ENCODE measurements around the gene TMEM115.
A peak's percentile ranks its signal among the peaks of the same experiment; 100 is the strongest.

The TMEM115 gene

DNA sequence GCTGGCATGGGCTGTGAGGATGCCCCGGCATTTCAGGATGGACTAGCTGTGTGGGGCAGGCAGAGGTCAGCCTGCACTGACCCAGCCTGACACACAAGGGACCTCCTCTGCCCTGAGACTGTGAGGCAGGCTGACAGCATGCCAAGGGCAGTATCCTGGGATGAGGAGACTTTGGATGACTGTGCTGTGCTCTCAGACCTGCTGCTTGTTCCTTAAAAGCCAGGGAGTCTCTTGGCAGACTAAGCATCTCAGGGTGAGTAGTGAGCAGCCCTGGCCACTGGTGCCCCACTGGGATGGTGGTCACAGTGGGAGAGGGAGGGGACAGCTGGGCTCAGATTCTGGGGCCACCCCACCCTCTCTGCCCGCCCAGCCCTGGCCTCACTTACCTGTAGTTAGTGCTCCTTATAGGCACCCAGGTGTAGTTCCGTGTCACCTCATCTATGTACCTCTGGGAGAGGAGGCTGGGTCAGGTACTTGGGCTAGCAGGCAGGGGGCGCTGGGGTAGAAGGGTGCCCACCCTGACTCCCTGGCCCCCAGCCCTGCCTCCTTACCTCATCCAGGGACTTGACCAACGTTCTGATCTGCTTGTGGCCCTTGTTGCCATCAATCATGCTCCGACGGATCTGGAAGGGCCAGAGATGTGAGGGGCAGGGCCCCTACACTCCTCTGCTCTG is 16.1 kb upstream of the TMEM115 start:
- no peak for DNase-seq

- no peak for DNase-seq
Observed at GRCh38 chr3:50374363-50375257, 15.3 kb upstream of the TMEM115 start.

GRCh38 chr3:50373146-50374051 is 14.1 kb upstream of the TMEM115 start:
- DNase-seq = no peak

DNA sequence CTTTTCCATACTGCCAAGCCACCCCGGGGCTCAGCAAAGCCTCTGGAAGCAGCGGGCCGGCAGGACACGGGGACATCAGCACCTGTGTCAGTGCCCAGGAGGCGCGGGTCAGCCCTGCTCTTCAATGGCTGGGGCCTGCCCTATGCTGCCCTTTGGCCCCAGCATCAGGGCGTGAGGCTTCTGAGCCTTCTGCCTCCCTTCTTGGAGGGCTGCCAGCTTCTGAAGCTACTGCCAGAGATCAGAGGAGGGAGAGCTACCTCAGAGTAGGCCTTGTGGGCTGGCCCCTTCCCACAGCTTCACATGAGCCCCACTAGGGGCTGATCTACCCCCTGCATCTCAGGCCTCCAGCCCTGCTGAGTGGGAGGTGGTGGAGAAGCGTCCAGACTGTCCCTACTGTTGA is 13.0 kb upstream of the TMEM115 start:
- DNase-seq = no peak

DNA sequence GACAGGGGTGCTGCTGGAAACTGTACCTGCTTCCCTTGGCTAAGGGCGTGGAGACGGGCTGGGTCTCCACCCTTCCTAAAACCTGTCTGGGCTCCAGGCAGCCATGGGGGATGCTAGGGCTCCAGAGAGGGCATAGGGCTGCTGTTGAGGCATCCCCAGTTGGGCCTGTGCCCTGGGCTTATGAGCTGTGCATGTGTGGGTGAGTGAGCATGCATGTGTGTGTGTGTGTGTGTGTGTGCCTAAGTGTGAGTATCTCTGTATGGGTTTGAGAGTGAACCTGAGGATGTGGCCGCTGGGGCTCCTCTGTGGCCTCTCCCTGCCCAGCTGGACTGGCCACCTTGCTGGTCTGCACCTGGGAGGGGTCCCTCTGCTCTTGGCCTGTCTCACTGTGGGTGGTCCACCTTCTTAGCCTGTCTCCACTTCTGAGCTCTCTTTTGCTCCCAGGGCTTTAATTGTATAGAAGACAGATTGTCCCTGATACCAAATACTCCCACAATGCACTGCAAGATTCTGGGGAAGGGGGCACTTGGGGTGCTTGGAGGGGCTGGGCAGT is 11.9 kb upstream of the TMEM115 start:
- no peak for DNase-seq

DNA sequence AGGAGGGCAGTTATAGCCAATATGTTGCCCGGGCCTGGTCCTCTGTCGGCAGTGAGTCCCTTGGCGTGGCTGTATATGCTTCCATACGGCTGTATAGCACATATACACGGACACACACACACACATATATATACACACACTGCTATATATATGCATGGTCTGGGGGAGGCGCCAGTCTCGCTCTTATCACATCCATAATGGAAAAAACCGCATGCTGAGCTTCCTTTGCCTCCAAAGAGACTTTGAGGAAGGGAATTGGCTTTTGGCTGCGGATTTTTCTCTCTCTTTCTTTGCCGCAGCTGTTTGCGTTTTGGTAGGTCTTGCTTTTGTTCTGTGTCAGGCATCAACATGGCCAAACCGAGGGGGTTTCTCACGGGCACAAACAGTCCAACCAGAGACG is 11.3 kb upstream of the TMEM115 start:
- DNase-seq = no peak

DNA sequence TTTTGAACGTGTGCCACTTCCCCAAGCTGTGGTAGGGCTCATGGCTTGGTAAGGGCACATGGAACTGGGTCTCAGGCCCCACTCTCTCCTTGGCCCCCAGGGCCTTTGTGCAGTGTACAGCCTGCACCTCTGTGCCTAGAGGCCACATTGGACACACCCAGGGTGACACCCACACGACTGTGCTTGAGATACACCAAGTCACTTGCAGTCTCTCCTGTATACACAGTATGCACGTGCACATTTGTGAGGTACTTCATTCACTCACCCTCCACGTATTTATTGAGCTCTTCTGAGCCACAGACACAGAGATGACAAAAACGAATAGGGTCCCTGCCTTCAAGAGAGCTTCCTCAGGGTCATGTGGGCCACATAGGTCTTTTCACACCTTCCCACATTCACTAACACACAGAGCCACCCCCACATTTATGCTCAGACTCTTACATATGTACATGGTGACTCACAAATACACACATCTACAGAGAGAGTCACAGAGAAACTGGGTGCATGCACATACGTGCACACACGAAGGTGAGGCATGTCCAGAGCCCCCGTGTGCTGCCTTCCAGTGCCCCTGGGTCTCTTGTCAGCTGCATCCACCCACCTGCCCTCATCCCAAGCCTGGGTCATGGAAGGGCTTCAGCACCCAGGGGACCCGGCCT is 9.8 kb upstream of the TMEM115 start:
- no peak for DNase-seq

GRCh38 chr3:50365842-50366220 is 6.5 kb upstream of the TMEM115 start:
- no peak for DNase-seq

DNA sequence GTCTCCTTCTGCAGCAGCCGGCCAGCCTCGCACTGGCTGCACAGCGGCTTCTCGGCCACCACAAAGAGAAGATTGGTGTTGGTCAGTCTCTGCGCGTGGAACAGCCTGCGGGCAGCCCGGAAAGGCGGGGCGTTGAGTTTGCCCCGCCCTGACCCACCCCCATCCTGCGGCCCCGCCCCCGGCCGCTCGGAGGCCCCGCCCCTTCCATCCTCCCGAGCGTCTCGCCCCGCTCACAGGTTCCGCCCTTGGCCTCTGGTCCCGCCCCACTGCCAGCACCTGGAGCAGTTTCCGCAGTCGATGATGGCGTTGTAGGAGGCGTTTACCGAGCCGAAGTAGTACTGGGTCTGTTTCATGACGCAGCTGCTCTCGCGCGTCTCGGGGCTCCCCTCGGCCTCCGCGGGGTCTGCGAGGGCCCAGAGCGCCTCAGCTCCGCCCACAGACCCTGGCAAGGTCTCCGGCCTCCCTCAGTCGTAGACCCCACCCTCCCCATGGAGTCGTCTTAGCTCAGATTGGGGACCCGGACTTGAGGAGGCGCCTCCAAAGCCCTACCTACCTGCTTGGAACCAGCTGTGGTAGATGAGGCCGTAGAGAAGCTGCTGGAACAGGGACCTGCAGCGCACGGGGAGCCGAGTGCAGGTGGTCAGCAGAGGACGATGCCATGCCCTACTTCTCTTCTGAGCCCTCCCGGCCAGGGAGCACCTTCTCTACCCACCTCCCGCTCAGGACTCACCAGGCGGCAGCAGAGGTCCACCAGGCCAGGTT is 5.9 kb upstream of the TMEM115 start:
- peak; percentile 65 for DNase-seq

- DNase-seq = no peak
Observed at GRCh38 chr3:50364573-50365079, 5.3 kb upstream of the TMEM115 start.

DNA sequence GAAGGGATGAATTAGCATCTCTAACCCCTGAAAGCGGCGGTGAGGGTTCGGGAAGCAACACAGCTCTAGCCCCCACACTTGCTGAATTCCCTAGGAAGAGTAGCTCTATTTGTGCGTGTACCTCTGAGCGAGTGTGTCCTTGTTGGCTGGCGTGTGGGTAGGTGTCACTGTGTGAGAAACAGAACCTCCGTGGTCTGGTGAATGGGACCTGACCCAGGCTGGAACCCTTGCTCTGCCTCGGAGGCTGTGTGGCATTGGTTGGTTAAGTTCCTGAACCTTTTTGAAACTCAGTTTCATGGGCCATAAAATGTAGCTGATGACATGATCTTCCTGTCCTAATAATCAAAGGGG is 414 bp upstream of the TMEM115 start:
- DNase-seq = no peak

- no peak for DNase-seq
Observed at GRCh38 chr3:50358355-50358910, 888 bp downstream of the TMEM115 start.

- no peak for DNase-seq
Observed at GRCh38 chr3:50357481-50357880, 1.8 kb downstream of the TMEM115 start.

DNA sequence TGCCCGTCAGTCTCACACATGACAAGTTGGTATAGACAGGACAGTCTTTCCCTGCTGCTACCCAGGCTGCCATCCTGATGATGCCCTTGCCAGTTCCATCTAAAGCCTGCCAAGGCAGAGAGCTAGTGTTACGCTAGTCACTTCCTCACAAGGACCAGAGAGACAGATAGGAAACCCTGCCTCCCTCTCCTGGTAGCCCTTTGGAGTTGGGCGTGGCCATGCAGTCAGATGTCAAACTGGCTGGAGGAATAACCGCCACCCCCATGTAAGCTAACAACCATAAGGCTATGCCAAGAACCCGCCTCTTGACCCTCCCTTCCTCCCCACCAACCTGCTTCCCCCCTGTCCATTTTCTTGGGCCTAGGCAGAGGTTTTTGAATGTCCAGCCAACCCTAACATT is 2.8 kb downstream of the TMEM115 start:
- no peak for DNase-seq

- no peak for DNase-seq
Observed at GRCh38 chr3:50355829-50356552, 3.3 kb downstream of the TMEM115 start.

DNA sequence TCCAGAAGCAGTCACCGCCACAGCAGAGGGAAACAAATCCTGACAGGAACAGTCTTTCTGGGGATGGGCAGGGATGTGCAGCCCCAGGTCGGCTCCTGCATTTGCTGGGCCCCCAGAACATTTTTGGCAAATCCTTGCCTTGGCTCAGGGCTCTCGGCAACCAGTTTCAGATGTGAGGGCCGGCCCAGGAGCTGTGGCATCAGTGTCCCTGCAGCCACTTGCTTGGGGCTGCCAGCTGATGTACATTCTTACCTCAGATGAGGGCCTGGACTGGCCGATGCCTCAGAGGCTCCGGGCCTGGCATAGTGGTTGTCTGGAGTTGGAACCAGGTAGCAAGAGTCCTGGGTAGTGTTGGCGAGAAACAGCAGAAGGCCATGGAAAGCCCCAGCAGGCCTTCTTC is 4.5 kb downstream of the TMEM115 start:
- DNase-seq = no peak

DNA sequence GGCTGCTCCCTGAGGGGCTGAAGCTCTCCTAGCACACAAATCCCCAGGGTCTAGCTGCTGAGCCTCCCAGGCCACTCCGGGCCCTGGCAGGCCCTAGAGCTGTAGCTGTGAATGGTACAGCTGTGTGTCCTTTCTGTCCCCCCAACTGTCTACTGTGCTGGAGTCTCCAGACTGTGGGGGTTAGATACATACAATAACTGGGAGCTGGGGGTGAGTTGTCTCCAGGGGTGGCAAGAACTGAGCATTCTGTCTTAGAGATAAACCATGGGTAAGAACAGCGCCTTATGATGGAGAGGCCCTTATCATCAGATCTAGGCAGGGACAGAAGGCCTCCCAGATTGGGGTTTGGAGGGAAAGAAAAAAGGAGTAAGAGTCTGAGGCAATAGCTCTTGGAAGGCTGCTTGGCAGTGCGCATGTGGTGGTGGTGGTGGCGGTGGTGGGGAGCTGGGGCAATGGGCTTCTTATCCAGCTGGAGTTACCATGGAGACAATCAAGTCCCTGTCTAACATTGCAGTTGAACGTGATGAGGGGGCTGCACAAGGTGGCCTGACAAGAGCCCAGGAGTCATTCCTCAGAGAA is 5.0 kb downstream of the TMEM115 start:
- no peak for DNase-seq

- DNase-seq = no peak
Observed at GRCh38 chr3:50353245-50354004, 5.9 kb downstream of the TMEM115 start.

- no peak for DNase-seq
Observed at GRCh38 chr3:50352781-50353180, 6.5 kb downstream of the TMEM115 start.

All from NCI-H2029 (cell line).